ENCODE results near the gene BOD1. TPM values are rescaled to one million over a fixed set of nuclear protein-coding genes. Genes with fewer than 3 reads are reported as not detected.

The BOD1 gene
- total and polyA plus RNA-seq, 10 of the 15 experiments (the other 5 are each of a cell fraction or from before 2014, with no cell fraction given): 14.1 to 35.8 (median 29.6) TPM

- DNase-seq (ENCODE audit: low read depth, low spot score): no peak
- 60% methylated on average over 7 of the region's 7 CpGs for WGBS (ENCODE audit: insufficient coverage, insufficient replicate concordance, low lambda C conversion rate, missing lambda C conversion rate)
- no peaks in the 10 kb centered on the region; the same call in 2 of the 3 replicates for H3K9me3 ChIP-seq (replicated peaks; ENCODE audit: control insufficient read depth, insufficient read depth, low read length)
- ChIA-PET CTCF (interaction anchor here (1.4 kb wide), 1 partner anchor 19 kb away, joined by 5 read pairs; no protein-coding TSS in a partner anchor), SMC1A (ENCODE audit: uncharacterized antibody, unreplicated experiment) (interaction anchor here (0.5 kb wide), 1 partner anchor 9 kb away, joined by 3 read pairs; no protein-coding TSS in a partner anchor), POLR2A (no interaction called here), RAD21 (ENCODE audit: unreplicated experiment) (no interaction called here)
- no peak overlapping the region for H2AFZ ChIP-seq (ENCODE audit: control insufficient read depth, low read depth, low read length)
- H3K9ac ChIP-seq (ENCODE audit: control insufficient read depth, insufficient read depth, low read length): no peak overlapping the region
- BruUV-seq (replicated peaks): no TSS peak
- H3K79me2 ChIP-seq (ENCODE audit: control insufficient read depth, insufficient read depth, low read length): no peaks in the 10 kb centered on the region
- H3K36me3 ChIP-seq (ENCODE audit: control insufficient read depth in 2 of 2, insufficient read depth in 2 of 2, low read length in 1 of 2): no peaks in the 10 kb centered on the region
- no peaks in the 10 kb centered on the region for H3K27me3 ChIP-seq (replicated peaks in 1 of 2; ENCODE audit: control insufficient read depth in 2 of 2, insufficient read depth in 2 of 2, low read length in 1 of 2)
- in situ Hi-C loops (cut with MboI) (no loop called here), intact Hi-C loops (cut with micrococcal nuclease; ENCODE audit: unreplicated experiment) (no loop called here)
- FAIRE-seq: no peak
- H4K20me1 ChIP-seq (ENCODE audit: control insufficient read depth, insufficient read depth): no peaks in the 10 kb centered on the region
- H3K4me1 ChIP-seq (ENCODE audit: control insufficient read depth, insufficient read depth, low read length): peaks cover 12% of the 10 kb centered on the region
- no peak overlapping the region for H3K27ac ChIP-seq (ENCODE audit: control insufficient read depth, insufficient read depth)
- no peak for TF ChIP-seq RAD21 (IDR thresholded peaks at IDR 0.05; ENCODE audit: insufficient read depth, low read depth, low read length)
- no peak for TF ChIP-seq POLR2AphosphoS5 (IDR thresholded peaks at IDR 0.05; ENCODE audit: low read length)
- TF ChIP-seq EP300 (IDR thresholded peaks at IDR 0.05; ENCODE audit: borderline replicate concordance in 1 of 2, control insufficient read depth in 1 of 2, low read depth in 2 of 2, low read length in 2 of 2): no peak
- no peak for TF ChIP-seq USF2 (IDR thresholded peaks at IDR 0.05; ENCODE audit: borderline replicate concordance, low read depth, low read length)
- no peak for TF ChIP-seq GABPA (IDR thresholded peaks at IDR 0.05; ENCODE audit: low read depth)
- no peak for TF ChIP-seq EED (IDR thresholded peaks at IDR 0.05; ENCODE audit: low read depth)
- no peak for TF ChIP-seq TARDBP (IDR thresholded peaks at IDR 0.05; ENCODE audit: borderline replicate concordance)
- TF ChIP-seq TCF3 (IDR thresholded peaks at IDR 0.05; ENCODE audit: borderline replicate concordance, insufficient read depth, low read depth, low read length): no peak
- TF ChIP-seq ZBED1 (IDR thresholded peaks at IDR 0.05; ENCODE audit: borderline replicate concordance): no peak
- TF ChIP-seq SREBF1 (IDR thresholded peaks at IDR 0.05; ENCODE audit: low read length): no peak
- no peak for TF ChIP-seq CBFB (IDR thresholded peaks at IDR 0.05; ENCODE audit: low read depth)
- no peak for TF ChIP-seq CBX5 (IDR thresholded peaks at IDR 0.05; ENCODE audit: low read depth)
- no peak for TF ChIP-seq NFYB (IDR thresholded peaks at IDR 0.05; ENCODE audit: insufficient read depth, low read depth, low read length)
- TF ChIP-seq RBBP5 (conservative IDR thresholded peaks at IDR 0.05): no peak
- no peak for TF ChIP-seq HDAC6 (IDR thresholded peaks at IDR 0.05; ENCODE audit: unreplicated experiment)
- no peak for ATAC-seq
- H3K4me2 ChIP-seq (ENCODE audit: control insufficient read depth, insufficient read depth): no peak overlapping the region
- no peak overlapping the region for H3K4me3 ChIP-seq
Observed at GRCh38 chr5:173648308-173648866, 31.9 kb upstream of the BOD1 start.

Data from GM12878 (cell line).